LNCAP (cell line): ENCODE measurements around the gene SIGLEC1.

Experiments used
- CTCF ChIP-seq: fragments of 450-650 bp; IDR thresholded peaks from 2 replicates; pipeline ENCODE4 v1.5.1; 2017; ENCODE audit warnings: mild to moderate bottlenecking

The SIGLEC1 gene

DNA sequence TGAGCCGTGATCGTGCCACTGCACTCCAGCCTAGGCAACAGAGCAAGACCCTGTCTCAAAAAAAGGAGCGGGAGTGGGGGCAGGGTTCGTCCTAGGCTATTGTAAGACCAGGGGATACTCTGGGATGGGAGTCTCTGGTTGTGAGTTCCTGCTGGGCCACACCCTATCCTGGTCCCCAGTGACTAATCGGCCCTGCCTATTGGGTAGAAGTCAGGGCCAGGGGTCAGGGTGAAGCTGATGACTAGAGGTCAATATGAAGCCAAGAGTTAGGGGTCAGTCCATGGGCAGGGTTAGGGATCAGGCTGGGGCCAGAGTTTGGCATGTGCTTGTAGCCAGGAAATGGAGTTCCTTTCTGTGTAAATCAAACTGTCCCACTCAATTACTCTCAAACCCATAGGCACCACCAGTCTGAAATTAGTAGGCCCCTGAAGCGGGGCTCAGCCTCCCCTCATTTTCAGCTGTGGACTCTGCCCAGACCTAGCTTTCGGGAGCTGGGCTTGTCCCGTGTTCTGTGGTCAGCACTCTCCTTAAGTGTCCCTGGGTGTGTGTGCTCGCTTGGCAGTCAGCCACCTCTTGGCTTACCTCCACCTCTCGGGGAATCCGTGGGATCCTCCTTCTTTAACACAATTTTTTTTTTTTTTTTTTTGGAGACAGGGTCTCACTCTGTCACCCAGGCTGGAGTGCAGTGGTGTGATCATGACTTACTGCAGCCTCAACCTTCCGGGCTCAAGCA lies 21.9 kb upstream of the SIGLEC1 start:
- TF ChIP-seq CTCF: no peak

DNA sequence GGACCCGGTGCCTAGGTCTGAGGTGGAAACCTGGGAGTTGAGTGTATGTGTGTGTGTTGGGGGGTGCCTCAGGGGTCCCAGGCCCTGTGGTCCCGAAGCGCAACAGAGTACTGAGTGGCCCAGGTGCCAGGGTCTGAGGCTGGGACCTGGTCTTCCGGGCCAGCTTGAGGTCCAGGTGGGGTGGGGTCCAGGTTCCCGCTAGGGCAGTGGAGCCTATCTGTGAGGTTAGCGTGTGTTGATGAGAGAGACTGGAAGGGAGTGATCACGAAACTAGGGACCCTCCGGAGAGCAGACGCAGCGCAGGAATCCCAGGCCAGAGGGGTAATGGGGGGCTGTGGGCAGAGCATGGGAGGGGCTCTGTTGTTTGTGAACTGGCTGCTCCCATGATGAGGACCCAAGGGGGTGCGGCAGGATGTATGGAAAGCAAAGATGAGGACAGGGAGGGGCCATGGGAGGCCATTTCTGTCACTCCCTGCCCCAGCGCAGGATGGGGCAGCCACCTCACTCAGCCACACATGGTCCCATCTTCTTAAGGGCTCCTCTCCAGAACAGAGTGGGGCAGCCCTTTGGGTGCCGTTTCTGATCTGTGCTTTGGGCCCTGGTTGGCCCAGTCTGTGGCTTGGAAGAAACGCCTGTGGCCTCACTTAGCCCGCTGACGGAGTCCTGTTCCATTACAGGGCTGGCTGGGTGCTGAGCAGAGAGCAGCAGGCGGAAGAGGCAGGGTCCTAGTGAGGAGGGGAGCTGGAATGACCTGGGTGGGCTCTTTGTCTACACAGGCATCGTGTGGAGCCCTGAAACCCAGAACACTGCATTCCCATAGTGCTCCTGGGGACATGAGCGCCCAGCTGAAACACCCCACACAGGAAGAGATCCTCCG lies 21.0 kb upstream of the SIGLEC1 start:
- TF ChIP-seq CTCF: no peak

- TF ChIP-seq CTCF: no peak
These were observed 20.1 kb upstream of the SIGLEC1 start, which contains the start of gene HSPA12B for GRCh38 chr20:3732327-3733118. HSPA12B (plus strand) TSS chr20:3732685; CDS start chr20:3738675, 5,990 bp downstream.

- TF ChIP-seq CTCF: no peak
These were observed 19.5 kb upstream of the SIGLEC1 start for GRCh38 chr20:3731944-3732326.

- no peak for TF ChIP-seq CTCF
These were observed 18.6 kb upstream of the SIGLEC1 start for GRCh38 chr20:3730803-3731672.

- no peak for TF ChIP-seq CTCF
These were observed 17.6 kb upstream of the SIGLEC1 start for GRCh38 chr20:3729811-3730540.
